ENCODE results near the gene PACSIN1. TPM values are rescaled to one million over a fixed set of nuclear protein-coding genes. Genes with fewer than 3 reads are reported as not detected.
"Not testable (repeated sequence)": the region's sequence is repeated elsewhere in the genome, so short reads cannot be mapped to it uniquely, and the experiment has no call there.

Gene PACSIN1
- total RNA-seq, 3 donors from 2014 or later, result 0.29 to 0.33 TPM; not detected in 1

DNA sequence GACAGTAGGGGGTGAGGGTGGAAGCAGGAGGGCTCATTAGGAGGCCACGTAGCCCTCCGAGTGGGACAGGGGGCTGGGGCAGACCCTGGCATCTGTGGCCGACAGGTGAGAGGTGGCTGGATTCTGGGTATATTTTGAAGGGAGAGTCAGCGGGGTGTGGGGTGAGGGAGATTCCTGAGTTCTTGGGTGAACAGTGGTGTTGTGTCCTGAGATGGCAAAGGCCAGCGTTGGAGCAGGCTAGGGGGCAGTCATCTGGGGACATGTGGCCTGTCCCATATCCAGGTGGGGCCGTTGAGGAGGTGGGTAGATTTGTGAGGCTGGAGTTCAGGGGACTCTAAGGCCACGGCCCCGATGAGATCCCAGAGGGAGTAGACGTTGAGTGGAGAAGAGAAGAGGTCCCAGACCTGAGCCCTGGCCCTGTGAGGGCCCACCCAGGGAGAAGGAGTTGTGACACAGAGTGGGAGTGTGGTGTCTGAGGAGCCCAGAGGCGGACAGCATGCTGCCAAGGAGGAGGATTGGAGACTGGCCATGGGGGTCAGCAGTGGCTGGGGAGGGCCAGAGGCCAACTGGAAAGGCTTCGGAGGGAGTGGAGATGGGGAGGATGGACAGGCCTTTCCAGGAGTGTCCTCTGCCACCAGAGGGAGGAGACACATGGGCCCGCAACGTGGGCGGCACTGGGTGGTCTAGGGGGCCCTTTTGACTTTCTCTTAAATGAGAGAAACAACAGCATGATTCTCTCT is 19.6 kb downstream of the PACSIN1 start:
- no peak overlapping the region for H3K27ac ChIP-seq
- H3K9me3 ChIP-seq, result no peaks in the 10 kb centered on the region
- H3K36me3 ChIP-seq, result no peaks in the 10 kb centered on the region
- H3K4me3 ChIP-seq, result no peak overlapping the region
- no peak for DNase-seq (ENCODE audit: low spot score in 2 of 2)
- intact Hi-C loops (cut with DNase I; ENCODE audit: low total_unique reads), result no loop called here
- H3K27me3 ChIP-seq, result no peaks in the 10 kb centered on the region
- TF ChIP-seq, protein P1, sequence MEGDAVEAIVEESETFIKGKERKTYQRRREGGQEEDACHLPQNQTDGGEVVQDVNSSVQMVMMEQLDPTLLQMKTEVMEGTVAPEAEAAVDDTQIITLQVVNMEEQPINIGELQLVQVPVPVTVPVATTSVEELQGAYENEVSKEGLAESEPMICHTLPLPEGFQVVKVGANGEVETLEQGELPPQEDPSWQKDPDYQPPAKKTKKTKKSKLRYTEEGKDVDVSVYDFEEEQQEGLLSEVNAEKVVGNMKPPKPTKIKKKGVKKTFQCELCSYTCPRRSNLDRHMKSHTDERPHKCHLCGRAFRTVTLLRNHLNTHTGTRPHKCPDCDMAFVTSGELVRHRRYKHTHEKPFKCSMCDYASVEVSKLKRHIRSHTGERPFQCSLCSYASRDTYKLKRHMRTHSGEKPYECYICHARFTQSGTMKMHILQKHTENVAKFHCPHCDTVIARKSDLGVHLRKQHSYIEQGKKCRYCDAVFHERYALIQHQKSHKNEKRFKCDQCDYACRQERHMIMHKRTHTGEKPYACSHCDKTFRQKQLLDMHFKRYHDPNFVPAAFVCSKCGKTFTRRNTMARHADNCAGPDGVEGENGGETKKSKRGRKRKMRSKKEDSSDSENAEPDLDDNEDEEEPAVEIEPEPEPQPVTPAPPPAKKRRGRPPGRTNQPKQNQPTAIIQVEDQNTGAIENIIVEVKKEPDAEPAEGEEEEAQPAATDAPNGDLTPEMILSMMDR (IDR thresholded peaks at IDR 0.05), result no peak
- TF ChIP-seq POLR2A (IDR thresholded peaks at IDR 0.05) (no peak), POLR2AphosphoS5 (IDR thresholded peaks at IDR 0.05) (no peak)
- H3K4me1 ChIP-seq, result no peaks in the 10 kb centered on the region

DNA sequence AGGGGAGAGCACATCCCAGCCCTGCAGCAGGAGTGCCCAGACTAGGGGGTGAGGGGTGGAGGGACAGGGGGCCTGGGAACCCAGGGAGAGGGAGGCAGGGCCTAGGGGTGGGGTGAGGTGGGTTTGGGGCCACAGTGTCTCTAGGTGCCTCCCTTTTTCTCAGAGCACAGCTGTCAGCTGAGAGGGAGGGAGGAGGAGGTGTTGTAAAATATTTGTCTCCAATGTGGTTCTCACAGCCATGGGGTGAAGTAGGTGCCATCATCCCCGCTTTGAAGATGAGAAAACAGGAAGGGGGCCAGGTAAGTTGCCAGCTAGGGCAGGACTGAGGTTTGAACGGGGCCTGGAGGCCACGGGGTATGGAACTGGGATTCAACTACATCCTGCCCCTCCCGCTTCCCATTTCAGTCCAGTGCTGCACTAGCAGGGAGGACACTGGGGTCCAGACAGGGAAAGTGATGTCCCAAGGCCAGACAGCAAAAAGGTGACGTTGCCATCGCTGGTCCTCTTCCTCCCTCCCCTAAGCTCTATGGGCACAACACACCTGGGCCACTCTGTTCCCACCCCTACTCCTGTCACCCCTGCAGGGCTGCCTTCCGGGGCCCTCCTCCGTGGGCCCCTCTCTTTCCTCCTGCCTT is 20.3 kb downstream of the PACSIN1 start:
- Histone ChIP-seq H3K36me3 (no peaks in the 10 kb centered on the region), H3K4me3 (no peak overlapping the region), H3K9me3 (no peaks in the 10 kb centered on the region), H3K4me1 (no peaks in the 10 kb centered on the region), H3K27me3 (no peaks in the 10 kb centered on the region), H3K27ac (no peak overlapping the region)
- intact Hi-C loops (cut with DNase I; ENCODE audit: low total_unique reads), result no loop called here
- TF ChIP-seq POLR2A (IDR thresholded peaks at IDR 0.05), result no peak
- DNase-seq (ENCODE audit: low spot score in 2 of 2), result no peak

DNA sequence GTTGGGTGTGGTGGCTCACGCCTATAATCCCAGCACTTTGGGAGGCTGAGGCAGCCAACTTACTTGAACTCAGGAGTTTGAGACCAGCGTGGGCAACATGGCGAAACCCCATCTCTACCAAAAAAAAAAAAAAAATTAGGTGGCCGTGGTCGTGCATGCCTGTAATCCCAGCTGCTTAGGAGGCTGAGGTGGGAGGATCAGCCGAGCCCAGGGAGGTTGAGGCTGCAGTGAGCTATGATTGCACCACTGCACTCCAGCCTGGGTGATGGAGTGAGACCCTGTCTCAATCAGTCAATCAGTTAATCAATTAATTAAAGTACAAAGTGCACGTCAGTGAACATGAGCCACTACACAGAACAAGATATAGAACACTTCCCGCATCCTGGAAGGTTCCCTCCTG is 21.0 kb downstream of the PACSIN1 start:
- H3K4me3 ChIP-seq; DNase-seq (ENCODE audit: low spot score in 2 of 2); H3K27me3 ChIP-seq; H3K36me3 ChIP-seq; H3K4me1 ChIP-seq; intact Hi-C loops (cut with DNase I; ENCODE audit: low total_unique reads); H3K9me3 ChIP-seq; H3K27ac ChIP-seq: not testable (repeated sequence)

DNA sequence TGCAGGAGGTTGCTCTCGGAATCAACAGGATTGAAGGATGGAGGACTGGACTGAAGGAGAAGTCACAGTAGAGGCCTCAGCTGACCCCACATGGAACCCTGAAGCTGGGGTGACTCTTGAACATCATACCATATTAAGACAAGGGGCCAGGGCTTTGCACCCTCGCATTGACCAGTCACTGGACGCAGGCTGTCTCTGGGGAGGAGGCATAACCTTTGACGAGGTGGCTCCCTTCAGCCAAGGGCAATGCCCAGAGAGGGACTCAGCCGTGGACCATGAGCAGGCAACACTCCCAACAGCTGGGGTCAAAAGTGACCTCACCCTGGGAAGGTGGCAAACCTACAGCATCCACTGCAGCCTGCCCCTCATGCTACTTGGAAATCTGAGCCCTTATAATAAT is 21.7 kb downstream of the PACSIN1 start:
- Histone ChIP-seq H3K4me3 (no peak overlapping the region), H3K36me3 (no peaks in the 10 kb centered on the region), H3K4me1 (no peaks in the 10 kb centered on the region), H3K27me3 (no peaks in the 10 kb centered on the region), H3K9me3 (no peaks in the 10 kb centered on the region), H3K27ac (no peak overlapping the region)
- no peak for DNase-seq (ENCODE audit: low spot score in 2 of 2)
- intact Hi-C loops (cut with DNase I; ENCODE audit: low total_unique reads), result no loop called here
- TF ChIP-seq POLR2A (IDR thresholded peaks at IDR 0.05), result no peak
- TF ChIP-seq POLR2AphosphoS5 (IDR thresholded peaks at IDR 0.05), result no peak
- TF ChIP-seq, protein P1 (IDR thresholded peaks at IDR 0.05), result no peak

DNA sequence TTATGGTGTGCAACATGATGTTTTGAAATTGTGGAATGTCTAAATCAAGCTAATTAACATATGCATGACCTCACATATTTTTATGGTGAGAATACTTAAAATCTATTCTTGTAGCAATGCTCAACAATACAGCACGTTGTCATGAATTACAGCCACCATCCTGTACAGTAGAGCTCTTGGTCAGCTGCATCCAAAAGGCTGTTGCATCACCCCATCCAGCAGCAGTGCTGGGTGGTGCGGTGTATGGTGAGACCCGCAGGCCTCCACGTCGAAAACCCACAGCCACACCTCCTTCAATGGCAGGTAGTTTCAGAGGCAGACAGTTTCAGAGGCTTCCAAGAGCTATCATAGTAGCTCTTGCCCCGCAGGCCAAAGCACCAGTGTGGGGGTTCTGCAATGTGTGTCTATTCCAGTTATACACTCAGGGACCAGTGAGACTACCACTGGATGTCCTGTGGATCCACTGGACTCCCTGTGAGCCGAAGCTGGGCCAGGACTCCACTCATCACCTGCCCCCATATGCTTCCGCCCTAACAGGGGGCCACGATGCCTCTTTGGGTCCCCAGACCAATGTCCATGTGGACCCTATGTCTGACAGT is 23.4 kb downstream of the PACSIN1 start:
- H3K9me3 ChIP-seq, result no peaks in the 10 kb centered on the region
- intact Hi-C loops (cut with DNase I; ENCODE audit: low total_unique reads), result no loop called here
- no peaks in the 10 kb centered on the region for H3K4me1 ChIP-seq
- H3K27ac ChIP-seq, result no peak overlapping the region
- H3K27me3 ChIP-seq, result no peaks in the 10 kb centered on the region
- no peak for DNase-seq (ENCODE audit: low spot score in 2 of 2)
- no peak overlapping the region for H3K4me3 ChIP-seq
- no peaks in the 10 kb centered on the region for H3K36me3 ChIP-seq
- TF ChIP-seq POLR2A (IDR thresholded peaks at IDR 0.05) (no peak), POLR2AphosphoS5 (IDR thresholded peaks at IDR 0.05) (no peak)
- TF ChIP-seq, protein P1 (IDR thresholded peaks at IDR 0.05), result no peak

All from breast epithelium (tissue), 4 donors.